ENCODE measurements around the gene DIP2C.
"Not testable (repeated sequence)": the region's sequence is repeated elsewhere in the genome, so short reads cannot be mapped to it uniquely, and the experiment has no call there.

The DIP2C gene

DNA sequence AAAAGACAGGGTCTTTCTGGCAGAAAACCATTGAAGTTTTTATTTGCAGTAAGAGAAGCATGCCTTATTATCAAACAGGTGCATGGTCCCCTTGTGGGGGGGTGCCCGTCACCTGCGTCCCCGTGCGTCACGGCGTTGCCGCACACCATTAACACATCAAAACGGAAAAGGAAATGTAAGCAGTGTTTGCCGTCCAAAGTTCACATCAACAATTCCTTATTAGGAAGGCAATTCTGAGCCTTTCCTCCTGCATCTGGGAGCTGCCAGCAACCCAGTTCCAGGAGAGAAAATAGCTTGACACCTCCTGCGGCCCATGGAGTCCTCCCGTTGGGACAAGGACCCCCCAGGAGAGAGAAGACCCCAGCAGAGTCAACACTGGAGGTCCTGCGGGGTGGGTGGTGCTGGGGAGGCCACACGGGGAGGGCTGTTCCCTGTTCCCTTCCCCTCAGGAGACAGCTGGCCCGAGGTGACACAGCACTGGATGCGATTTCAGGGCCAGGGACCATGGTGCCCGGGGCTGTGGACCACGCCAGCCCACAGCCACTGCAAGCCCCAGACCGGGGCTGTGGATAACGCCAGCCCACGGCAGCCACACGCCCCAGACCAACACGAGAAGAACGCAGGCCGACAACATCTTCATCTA, 39.5 kb downstream of the DIP2C start:
- DNase-seq (ENCODE audit: low read depth, low spot score): no peak
- H3K4me3 ChIP-seq (ENCODE audit: low read length): no peak overlapping the region

DNA sequence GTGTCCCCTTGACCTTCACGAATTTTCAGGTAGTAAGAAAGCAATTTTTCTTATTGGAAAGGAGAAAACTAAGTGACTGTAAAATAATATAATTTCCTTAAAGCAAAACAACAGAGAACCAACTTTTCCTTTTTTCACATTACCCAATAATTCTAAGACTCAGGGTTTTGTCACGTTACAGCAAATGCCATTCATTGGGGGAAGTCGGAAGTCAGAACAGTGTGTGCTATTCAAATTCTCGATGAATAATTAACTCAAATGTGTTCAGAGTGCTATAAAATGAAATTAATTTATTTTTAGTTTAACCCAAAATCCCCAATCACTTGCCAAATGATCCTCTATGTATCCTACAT, 40.0 kb downstream of the DIP2C start:
- no peak overlapping the region for H3K4me3 ChIP-seq (ENCODE audit: low read length)
- DNase-seq (ENCODE audit: low read depth, low spot score): no peak

DNA sequence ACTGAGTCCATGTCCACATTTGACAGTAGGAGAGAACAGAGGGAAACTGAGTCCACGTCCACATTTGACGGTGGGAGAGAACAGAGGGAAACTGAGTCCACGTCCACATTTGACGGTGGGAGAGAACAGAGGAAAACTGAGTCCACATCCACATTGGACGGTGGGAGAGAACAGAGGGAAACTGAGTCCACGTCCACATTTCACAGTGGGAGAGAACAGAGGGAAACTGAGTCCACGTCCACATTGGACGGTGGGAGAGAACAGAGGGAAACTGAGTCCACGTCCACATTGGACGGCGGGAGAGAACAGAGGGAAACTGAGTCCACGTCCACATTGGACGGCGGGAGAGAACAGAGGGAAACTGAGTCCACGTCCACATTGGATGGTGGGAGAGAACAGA, 42.4 kb downstream of the DIP2C start:
- not testable (repeated sequence) for H3K4me3 ChIP-seq (ENCODE audit: low read length); DNase-seq (ENCODE audit: low read depth, low spot score)

DNA sequence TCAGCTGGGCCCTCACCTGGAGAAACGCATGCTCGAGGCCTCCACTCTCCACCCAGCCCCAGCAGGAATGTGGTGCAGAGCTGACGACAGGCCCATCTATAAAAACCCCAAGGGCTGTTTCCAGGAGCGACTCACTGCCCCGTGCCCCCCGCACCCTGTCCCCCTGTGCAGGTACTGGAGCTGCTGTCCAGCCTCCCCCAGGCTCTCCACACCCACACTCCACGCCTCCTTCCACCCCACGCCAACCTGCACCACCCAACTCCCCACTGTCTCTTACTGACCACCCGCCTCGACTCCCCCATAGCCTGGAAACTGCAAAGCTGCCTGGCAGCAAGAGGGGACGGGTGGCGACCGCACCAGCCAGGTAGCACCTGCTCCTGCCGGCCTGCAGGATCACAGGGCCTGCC, 43.3 kb downstream of the DIP2C start:
- no peak overlapping the region for H3K4me3 ChIP-seq (ENCODE audit: low read length)
- DNase-seq (ENCODE audit: low read depth, low spot score): no peak

DNA sequence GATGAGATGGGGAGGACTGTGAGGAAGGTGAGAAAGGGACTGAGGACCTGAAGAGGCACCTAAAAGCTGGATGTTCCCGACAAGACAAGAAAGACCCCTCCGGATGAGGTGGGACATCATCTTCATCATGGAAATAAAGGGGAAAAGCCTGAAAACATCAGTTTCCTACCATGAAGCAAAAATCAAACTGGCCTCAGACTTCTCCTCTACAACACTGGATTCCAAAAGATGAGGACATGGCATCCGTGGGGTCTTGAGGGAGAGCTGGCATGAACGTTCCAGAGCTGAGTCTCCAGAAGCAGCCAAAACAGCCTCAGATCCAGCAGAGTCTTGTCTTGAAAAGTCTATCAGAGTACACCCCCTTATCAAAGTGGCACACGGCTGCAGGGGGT, 44.5 kb downstream of the DIP2C start:
- H3K4me3 ChIP-seq (ENCODE audit: low read length): no peak overlapping the region
- DNase-seq (ENCODE audit: low read depth, low spot score): no peak

DNA sequence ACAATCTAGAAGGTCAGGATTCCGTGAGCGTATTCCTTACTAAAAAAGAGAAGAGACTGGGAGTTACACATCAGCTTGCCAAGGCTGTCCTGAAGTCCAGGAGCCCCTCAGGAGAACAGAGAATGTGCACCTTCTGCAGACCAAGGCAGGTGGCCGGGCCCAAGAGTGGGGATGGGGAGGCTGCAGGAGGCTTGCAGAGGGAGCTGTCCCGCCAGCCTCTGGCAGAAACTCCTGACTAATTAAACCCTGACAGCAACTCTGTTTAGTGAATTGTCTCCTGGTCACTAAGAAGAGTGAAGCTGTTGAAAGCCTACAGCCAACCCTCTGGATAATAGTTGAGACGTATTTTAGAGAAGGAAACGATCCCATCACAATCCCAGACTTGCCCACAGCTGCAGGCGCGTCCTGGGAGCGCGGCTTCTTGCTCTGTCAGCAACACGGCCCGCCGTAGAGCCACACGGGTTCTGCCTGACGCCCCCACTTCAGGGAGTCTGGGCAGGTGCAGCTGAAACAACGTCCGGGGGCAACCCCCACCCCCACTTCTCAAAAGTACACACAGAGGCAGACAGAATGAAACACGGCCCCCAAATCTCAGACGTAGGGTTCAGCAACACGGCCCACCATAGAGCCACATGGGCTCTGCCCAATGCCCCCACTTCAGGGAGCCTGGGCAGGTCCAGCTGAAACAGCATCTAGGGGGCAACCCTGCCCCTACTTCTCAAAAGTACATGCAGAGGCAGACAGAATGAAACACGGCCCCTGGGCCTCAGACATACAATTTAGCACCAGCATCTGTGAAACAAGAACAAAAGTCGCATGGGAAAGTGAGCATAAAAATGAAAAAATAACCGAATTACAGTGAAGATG, 45.2 kb downstream of the DIP2C start:
- DNase-seq (ENCODE audit: low read depth, low spot score): no peak

DNA sequence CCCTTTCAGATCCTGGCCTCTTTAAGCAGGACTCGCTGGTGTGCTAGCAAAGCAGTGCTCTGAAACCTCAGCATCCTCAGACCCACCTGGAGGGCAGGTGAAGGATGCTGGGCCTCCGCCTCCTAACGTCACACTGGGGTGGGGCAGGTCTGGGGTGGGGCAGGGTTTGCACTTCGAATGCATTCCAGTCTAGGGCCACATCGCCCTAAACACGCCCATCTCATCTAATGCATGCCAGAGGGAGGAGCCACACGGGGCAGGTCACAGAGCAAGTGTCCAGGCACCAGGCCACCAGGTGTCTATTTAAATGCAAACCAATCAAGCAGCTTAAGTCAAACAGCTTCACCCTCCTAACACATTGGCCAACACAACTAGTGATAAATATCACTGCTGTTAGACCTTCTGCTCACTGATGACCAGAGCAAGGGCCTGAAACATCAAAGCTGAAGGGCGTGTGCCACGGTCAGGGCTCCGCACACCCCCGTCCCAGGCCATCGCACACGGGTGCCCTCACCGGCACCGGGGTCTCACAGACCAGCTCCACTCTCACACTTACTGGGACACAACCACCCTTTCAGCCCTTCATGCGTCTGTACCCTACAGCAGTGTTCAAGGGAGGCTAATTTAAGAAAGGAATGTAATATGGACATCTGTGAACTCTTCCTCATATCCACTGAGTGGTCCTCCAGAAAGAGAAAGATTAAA, 47.1 kb downstream of the DIP2C start:
- no peak for DNase-seq (ENCODE audit: low read depth, low spot score)
- H3K4me3 ChIP-seq (ENCODE audit: low read length): no peak overlapping the region

More for the DNA sequence above, 45.2 kb downstream of the DIP2C start:
- H3K4me3 ChIP-seq (ENCODE audit: low read length): no peak overlapping the region

DNA sequence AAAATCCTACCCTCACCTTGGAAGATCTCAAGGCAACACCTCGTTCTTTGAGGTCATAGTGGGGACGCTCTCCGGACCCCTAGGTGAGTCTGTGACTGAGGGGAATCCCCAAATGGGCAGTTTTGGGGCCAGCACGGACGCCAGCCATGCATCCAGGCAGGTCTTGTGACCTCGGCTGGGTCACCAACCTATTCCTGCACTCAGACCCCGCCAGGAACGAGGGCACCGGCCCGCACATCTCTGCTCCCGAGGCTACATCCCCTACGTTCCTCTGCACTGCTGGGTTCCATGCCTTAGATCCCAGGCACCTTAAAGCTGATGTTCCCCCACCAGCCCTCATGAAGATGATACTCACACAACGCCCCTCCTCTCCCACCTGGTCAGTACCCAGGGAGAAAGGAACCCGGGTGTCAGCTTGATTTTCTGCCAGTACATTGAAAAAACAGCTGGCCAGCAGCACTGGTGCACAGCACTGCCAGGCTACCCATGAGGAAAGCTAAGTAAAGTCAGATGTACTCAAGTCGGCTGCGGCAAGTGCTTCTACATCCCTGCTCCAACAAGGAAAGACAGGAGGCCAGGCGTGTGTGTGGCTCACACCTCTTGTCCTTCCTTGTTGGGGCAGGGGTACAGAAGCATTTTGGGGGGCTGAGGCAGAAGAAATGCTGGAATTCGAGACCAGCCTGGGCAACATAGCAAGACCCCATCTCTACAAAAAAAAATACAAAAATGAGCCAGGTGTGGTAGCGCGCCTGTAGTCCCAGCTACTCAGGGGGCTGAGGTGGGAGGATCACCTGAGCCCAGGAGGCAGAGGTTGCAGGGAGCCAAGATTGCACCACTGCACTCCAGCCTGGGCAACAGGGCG, 48.1 kb downstream of the DIP2C start:
- no peak overlapping the region for H3K4me3 ChIP-seq (ENCODE audit: low read length)
- DNase-seq (ENCODE audit: low read depth, low spot score): no peak

DNA sequence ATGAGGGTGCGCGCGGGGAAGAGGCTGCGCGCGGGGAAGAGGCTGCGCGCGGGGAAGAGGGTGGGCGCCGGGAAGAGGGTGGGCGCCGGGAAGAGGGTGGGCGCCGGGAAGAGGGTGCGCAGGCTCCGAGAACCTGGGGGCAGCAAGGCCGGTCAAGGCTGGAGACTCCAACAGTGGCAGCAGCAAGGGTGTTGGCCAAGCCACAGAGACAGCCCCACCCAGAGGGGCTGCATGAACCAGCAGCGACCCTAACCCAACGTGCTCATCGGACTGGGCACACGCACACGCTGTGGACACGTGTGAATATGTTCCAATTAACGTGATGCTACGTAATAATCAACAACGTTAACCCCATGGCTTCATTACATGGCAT, 48.8 kb downstream of the DIP2C start:
- no peak for DNase-seq (ENCODE audit: low read depth, low spot score)

DNA sequence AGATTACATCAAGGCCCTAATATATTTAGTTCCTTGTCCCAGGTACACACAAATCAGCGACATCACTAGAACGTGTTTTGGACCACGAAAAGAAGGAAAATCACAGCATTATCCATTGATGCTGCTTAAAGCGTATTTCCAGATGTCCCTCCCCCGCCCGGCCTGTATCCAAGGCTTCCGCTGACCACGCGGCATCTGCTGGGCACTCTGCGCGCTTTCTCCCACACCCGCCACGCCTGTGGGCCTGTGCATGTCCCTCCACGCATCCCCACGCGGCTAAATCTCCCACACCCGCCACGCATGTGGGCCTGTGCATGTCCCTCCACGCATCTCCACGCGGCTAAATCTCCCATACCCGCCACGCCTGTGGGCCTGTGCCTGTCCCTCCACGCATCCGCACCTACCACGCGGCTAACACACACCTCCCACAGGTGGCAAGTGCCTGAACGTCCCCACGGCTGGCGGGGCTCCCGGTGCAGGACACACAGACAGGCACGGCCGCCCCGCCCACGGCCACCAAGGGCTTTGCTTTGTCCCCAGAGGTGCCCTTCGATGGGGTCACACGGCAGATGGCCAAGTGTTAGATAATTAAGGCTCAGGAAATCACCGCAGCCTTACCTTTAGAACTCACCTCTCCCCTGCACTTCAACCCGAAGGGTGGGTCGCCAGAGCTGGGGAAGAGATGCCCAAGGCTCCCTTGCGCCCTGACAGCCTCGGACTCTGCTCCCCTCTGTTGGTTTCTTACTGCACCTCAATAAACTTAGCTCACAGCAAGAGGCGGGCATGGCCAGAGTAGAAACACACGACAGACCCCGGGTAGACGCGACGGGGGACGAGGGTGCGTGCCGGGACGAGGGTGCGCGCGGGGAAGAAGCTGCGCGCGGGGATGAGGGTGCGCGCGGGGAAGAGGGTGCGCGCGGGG, 49.5 kb downstream of the DIP2C start:
- no peak for DNase-seq (ENCODE audit: low read depth, low spot score)
- H3K4me3 ChIP-seq (ENCODE audit: low read length): no peak overlapping the region

More for the DNA sequence above, 48.8 kb downstream of the DIP2C start:
- no peak overlapping the region for H3K4me3 ChIP-seq (ENCODE audit: low read length)

DNA sequence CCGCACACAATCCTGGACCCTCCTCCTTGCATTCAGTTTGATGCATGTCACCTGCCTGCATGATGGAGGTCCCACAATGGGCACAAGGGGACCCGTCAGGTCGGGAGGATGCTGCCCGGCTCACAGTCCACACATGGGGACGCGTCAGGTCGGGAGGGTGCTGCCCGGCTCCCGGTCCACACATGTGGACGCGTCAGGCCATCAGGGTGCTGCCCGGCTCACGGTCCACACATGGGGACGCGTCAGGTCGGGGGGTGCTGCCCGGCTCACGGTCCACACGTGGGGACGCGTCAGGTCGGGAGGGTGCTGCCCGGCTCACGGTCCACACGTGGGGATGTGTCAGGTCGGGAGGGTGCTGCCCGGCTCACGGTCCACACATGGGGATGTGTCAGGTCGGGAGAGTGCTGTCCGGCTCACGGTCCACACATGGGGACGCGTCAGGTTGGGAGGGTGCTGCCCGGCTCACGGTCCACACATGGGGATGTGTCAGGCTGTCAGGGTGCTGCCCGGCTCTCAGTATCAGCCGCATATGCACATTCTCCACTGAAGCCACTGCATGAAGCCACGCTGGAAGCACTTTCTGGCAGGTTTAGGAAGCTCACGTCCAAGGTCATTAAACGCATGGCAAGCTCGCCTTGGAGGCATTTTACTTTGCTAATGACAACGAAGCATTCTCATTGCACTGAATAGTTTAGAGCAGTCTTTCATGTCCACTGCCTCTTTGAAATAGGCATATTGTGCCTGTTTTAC, 50.3 kb downstream of the DIP2C start:
- H3K4me3 ChIP-seq (ENCODE audit: low read length): no peak overlapping the region
- DNase-seq (ENCODE audit: low read depth, low spot score): no peak

DNA sequence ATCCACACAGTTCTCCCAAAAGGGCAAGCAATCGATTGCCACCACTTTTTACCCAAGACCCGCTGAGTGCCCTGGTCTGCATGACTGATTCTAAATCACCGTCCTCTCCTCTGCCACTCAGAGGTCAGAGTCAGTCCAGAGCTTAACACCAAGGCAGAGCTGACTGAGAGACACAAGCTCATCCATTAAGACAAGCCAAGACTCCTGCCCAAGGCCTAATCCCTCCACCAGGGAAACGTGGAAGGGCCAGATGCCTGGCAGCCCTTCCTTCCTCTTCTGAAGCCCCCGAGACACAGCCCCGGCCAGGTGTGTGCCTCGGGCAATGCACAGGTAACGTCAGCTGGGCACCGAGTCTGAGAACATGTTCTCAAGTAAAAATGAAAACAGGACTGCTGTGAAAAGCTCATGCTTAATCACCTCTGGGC, 51.7 kb downstream of the DIP2C start:
- H3K4me3 ChIP-seq (ENCODE audit: low read length): no peak overlapping the region
- no peak for DNase-seq (ENCODE audit: low read depth, low spot score)

DNA sequence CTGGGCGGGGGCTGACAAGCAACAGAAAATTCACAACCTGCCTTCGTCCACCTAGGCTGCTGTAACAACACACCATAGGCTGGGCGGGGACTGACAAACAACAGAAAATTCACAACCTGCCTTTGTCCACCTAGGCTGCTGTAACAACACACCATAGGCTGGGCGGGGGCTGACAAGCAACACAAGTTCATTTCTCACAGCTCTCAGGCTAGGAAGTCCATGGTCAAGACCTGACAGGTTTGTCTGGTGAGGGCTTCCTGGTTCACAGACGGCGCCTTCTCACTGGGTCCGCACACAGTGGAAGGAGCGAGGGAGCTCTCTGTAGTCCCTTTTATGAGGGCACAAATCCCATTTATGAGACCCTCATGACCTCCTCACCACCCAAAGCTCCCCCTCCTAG, 52.2 kb downstream of the DIP2C start:
- DNase-seq (ENCODE audit: low read depth, low spot score): no peak
- H3K4me3 ChIP-seq (ENCODE audit: low read length): no peak overlapping the region

DNA sequence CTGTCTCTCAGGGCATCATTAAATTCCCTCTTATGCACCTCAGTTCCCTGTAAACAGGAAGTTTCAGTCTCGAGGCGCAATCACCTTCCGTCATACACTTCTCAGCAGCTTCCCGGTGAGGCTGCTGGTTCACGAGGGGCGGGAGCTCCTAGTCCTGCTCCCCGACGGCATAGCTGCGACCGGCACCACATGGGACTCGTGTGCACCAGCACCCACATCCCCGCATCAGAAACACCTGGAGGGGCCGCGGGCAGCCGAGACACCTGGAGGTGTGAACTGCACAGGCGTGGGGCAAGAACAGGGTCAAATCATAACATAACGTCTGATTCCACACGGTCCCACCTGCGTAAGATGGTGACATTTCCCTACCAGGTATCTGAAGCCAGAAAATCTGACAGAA, 52.7 kb downstream of the DIP2C start:
- no peak overlapping the region for H3K4me3 ChIP-seq (ENCODE audit: low read length)
- no peak for DNase-seq (ENCODE audit: low read depth, low spot score)

DNA sequence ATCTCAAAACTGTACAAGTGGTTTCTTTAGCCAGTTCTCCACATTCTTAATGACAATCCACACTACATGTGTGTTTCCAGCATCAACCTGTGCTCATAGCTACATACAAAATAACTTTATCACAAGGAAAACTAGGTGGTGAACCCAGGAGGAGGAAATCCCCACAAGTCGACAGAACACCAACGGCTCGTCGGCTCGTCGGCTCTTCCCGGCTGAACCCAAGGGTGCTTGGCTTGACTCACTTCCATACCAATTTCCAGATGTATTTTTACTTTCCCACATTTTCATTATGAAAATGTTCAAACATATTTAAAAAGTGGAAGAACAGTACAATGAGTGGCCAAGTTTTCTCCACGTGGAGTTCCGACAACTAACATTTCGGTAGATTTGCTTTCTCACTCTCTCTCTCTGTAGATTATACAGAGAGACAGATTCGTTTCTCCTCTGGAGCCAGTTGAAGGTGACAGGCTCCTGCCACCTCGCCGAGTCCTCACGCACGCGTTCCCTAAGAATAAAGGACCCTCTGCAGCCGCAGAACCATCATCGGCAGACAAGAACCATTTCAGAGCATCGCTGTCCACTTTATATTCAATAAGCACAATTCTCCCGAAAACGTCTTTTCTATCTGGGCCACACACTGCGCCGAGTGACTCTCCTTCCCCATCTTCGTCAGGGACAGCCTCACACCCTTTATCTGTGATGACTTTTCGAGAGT, 53.3 kb downstream of the DIP2C start:
- no peak for DNase-seq (ENCODE audit: low read depth, low spot score)

DNA sequence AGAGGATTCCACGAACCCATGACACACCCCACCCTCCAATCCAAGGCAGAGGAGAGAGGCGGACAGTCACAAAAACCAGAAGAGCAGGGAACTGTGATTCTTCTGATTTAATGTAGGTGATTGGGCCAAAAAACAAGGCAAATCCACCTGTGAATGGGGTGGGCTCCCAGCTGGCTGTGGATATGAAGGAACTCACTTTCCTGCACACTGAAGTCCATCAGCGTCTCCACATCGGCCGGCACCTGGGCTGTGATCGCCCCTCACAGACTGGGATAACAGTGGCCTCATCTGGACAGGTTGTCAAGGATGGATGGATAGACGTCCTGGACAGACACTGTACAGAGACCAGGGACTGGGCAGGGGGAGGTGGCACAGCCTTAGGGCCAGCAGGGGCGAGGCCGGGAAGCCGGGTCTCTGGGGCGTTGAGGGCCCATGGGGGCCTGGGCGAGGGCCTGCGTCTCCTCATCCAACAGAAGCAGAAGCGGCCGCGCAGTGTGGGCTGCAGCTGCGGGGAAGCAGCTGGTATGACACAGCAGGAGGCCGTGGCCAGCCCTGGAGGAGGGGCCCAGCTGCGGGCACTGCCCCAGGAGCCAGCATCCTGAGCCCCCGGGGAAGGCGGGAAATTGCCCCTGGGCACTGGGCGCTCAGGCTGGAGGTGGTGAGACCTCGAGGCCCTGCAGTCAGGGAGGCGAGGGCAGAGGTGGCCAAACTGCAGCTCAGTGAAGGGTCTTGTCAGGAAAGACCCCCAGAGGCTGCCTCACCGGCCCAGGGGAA, 54.2 kb downstream of the DIP2C start:
- no peak for DNase-seq (ENCODE audit: low read depth, low spot score)
- H3K4me3 ChIP-seq (ENCODE audit: low read length): no peak overlapping the region

More for the DNA sequence above, 53.3 kb downstream of the DIP2C start:
- no peak overlapping the region for H3K4me3 ChIP-seq (ENCODE audit: low read length)

All from Jurkat, Clone E6-1 (cell line).